ENCODE data around the gene ZNF653. TPM values are rescaled to one million over a fixed set of nuclear protein-coding genes. Genes with fewer than 3 reads are reported as not detected.
"Not testable (repeated sequence)": the region's sequence is repeated elsewhere in the genome, so short reads cannot be mapped to it uniquely, and the experiment has no call there.

Gene ZNF653
- total and polyA plus RNA-seq, 2 donors (not counting 1 experiment from before 2014, with no cell fraction given), result 24.2 to 26.2 TPM

DNA sequence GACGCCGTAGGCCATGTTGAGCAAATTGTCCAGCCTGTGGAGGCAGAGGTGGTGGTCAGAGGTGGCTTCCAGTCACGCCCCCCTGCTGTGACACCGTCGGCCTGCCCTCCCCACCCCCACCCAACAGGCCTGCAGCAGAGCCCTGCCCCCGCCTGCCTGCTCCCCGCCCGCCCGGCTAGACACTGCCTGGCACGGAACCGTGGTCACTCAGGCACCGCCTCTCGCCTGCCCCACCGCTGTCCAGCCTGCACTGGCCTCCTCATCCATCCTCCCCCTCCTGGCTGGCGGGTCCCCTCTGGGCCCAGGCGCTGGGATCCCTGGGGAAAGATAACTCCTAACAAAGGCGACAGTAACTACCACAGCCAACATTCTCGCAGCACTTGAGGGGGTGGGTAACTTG, 48.5 kb downstream of the ZNF653 start:
- Histone ChIP-seq H3K27me3 (replicated peaks in 1 of 4; ENCODE audit: control extremely low read depth in 1 of 4, control insufficient read depth in 3 of 4, insufficient read depth in 4 of 4, low read length in 3 of 4) (peaks cover 0 to 11% (median 0%) of the 10 kb centered on the region in 4 experiments), H4K20me1 (ENCODE audit: control insufficient read depth, insufficient read depth, low read length, poor library complexity, severe bottlenecking) (no peaks in the 10 kb centered on the region), H3K9me3 (ENCODE audit: control extremely low read depth in 1 of 3, control insufficient read depth in 2 of 3, insufficient read depth in 1 of 3, low read length in 2 of 3) (peaks cover 0 to 4% (median 0%) of the 10 kb centered on the region in 3 donors), H3K27ac (ENCODE audit: low read length in 2 of 2) (no peak overlapping the region), H2AFZ (ENCODE audit: insufficient read depth, low read depth, low read length, poor library complexity, severe bottlenecking) (no peak overlapping the region), H3K36me3 (replicated peaks in 1 of 2; ENCODE audit: control extremely low read depth in 1 of 2, control insufficient read depth in 1 of 2, extremely low read depth in 1 of 2, insufficient read depth in 2 of 2, low read length in 1 of 2) (no peaks in the 10 kb centered on the region), H3K4me3 (ENCODE audit: control extremely low read depth in 1 of 5, extremely low read depth in 1 of 5, insufficient read depth in 1 of 5, low read depth in 2 of 5, low read length in 4 of 5) (no peak overlapping the region), H3K4me1 (ENCODE audit: control insufficient read depth in 2 of 2, insufficient read depth in 2 of 2, low read length in 2 of 2) (peaks cover 0 to 3% of the 10 kb centered on the region in 2 donors), H3K9ac (ENCODE audit: low read length) (no peak overlapping the region), H3K79me2 (ENCODE audit: control insufficient read depth, insufficient read depth, low read length) (no peaks in the 10 kb centered on the region), H3K4me2 (replicated peaks; ENCODE audit: low read depth, low read length, poor library complexity, severe bottlenecking) (no peak overlapping the region)
- no peaks in the 10 kb centered on the region for H3K9me3 Mint-ChIP-seq (ENCODE audit: insufficient read depth)
- 48% methylated on average over 6 of the region's 18 CpGs for WGBS (ENCODE audit: insufficient coverage)
- TF ChIP-seq, protein P1, sequence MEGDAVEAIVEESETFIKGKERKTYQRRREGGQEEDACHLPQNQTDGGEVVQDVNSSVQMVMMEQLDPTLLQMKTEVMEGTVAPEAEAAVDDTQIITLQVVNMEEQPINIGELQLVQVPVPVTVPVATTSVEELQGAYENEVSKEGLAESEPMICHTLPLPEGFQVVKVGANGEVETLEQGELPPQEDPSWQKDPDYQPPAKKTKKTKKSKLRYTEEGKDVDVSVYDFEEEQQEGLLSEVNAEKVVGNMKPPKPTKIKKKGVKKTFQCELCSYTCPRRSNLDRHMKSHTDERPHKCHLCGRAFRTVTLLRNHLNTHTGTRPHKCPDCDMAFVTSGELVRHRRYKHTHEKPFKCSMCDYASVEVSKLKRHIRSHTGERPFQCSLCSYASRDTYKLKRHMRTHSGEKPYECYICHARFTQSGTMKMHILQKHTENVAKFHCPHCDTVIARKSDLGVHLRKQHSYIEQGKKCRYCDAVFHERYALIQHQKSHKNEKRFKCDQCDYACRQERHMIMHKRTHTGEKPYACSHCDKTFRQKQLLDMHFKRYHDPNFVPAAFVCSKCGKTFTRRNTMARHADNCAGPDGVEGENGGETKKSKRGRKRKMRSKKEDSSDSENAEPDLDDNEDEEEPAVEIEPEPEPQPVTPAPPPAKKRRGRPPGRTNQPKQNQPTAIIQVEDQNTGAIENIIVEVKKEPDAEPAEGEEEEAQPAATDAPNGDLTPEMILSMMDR (IDR thresholded peaks at IDR 0.05), result no peak
- no peak for TF ChIP-seq EZH2 (IDR thresholded peaks at IDR 0.05; ENCODE audit: borderline replicate concordance, insufficient read depth, low read depth, low read length, poor library complexity, severe bottlenecking)
- ATAC-seq (ENCODE audit: low read depth) (no peak), DNase-seq (peak; percentile 4)
- ChIA-PET POLR2A (no interaction called here), CTCF (interaction anchor here (0.6 to 0.9 kb wide), 2 partner anchors 35 to 46 kb away, joined by 3 read pairs; no protein-coding TSS in a partner anchor)
- H3K4me1 Mint-ChIP-seq, result peaks cover 8% of the 10 kb centered on the region
- H3K27ac Mint-ChIP-seq, result no peak overlapping the region
- H3K4me3 Mint-ChIP-seq, result no peak overlapping the region
- intact Hi-C loops (cut with micrococcal nuclease), result no loop called here
- H3K27me3 Mint-ChIP-seq, result no peaks in the 10 kb centered on the region

DNA sequence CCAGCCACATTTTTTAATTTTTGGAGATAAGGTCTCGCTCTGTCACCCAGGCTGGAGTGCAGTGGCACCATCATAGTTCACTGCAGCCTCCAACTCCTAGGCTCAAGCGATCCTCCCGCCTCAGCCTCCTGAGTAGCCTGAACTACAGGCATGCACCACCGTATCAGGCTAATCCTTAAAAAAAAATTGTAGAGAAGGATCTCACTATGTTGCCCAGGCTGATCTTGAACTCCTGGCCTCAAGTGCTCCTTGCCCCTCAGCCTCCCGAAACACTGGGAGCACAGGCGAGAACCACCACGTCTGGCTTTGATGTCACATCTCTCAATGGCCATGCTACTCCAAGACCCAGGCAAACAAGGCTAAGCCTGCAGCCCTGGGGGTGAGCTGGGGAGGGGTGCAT, 49.0 kb downstream of the ZNF653 start:
- intact Hi-C loops (cut with micrococcal nuclease), result no loop called here
- H3K27me3 Mint-ChIP-seq, result no peaks in the 10 kb centered on the region
- Histone ChIP-seq H3K4me3 (ENCODE audit: control extremely low read depth in 1 of 5, extremely low read depth in 1 of 5, insufficient read depth in 1 of 5, low read depth in 2 of 5, low read length in 4 of 5) (no peak overlapping the region), H3K9me3 (ENCODE audit: control extremely low read depth in 1 of 3, control insufficient read depth in 2 of 3, insufficient read depth in 1 of 3, low read length in 2 of 3) (peaks cover 0 to 4% (median 0%) of the 10 kb centered on the region in 3 donors), H3K79me2 (ENCODE audit: control insufficient read depth, insufficient read depth, low read length) (no peaks in the 10 kb centered on the region), H3K27ac (ENCODE audit: low read length in 2 of 2) (no peak overlapping the region), H3K27me3 (replicated peaks in 1 of 4; ENCODE audit: control extremely low read depth in 1 of 4, control insufficient read depth in 3 of 4, insufficient read depth in 4 of 4, low read length in 3 of 4) (peaks cover 0 to 11% (median 0%) of the 10 kb centered on the region in 4 experiments), H3K9ac (ENCODE audit: low read length) (no peak overlapping the region), H3K4me2 (replicated peaks; ENCODE audit: low read depth, low read length, poor library complexity, severe bottlenecking) (no peak overlapping the region), H3K4me1 (ENCODE audit: control insufficient read depth in 2 of 2, insufficient read depth in 2 of 2, low read length in 2 of 2) (peaks cover 0 to 5% of the 10 kb centered on the region in 2 donors), H2AFZ (ENCODE audit: insufficient read depth, low read depth, low read length, poor library complexity, severe bottlenecking) (no peak overlapping the region), H3K36me3 (replicated peaks in 1 of 2; ENCODE audit: control extremely low read depth in 1 of 2, control insufficient read depth in 1 of 2, extremely low read depth in 1 of 2, insufficient read depth in 2 of 2, low read length in 1 of 2) (no peaks in the 10 kb centered on the region), H4K20me1 (ENCODE audit: control insufficient read depth, insufficient read depth, low read length, poor library complexity, severe bottlenecking) (no peaks in the 10 kb centered on the region)
- H3K9me3 Mint-ChIP-seq (ENCODE audit: insufficient read depth), result no peaks in the 10 kb centered on the region
- no peak overlapping the region for H3K27ac Mint-ChIP-seq
- POLR2A ChIA-PET, result interaction anchor here (0.6 kb wide), 1 partner anchor 1216 kb away, joined by 6 read pairs; no protein-coding TSS in a partner anchor
- TF ChIP-seq, protein P1 (IDR thresholded peaks at IDR 0.05), result no peak
- no peak for TF ChIP-seq EZH2 (IDR thresholded peaks at IDR 0.05; ENCODE audit: borderline replicate concordance, insufficient read depth, low read depth, low read length, poor library complexity, severe bottlenecking)
- H3K4me3 Mint-ChIP-seq, result no peak overlapping the region
- H3K4me1 Mint-ChIP-seq, result peaks cover 8% of the 10 kb centered on the region
- CTCF ChIA-PET, result interaction anchor here (0.9 kb wide), 1 partner anchor 35 kb away, joined by 3 read pairs; no protein-coding TSS in a partner anchor
- ATAC-seq (ENCODE audit: low read depth) (no peak), DNase-seq (no peak)
- 98% methylated on average over 4 of the region's 7 CpGs for WGBS (ENCODE audit: insufficient coverage)

DNA sequence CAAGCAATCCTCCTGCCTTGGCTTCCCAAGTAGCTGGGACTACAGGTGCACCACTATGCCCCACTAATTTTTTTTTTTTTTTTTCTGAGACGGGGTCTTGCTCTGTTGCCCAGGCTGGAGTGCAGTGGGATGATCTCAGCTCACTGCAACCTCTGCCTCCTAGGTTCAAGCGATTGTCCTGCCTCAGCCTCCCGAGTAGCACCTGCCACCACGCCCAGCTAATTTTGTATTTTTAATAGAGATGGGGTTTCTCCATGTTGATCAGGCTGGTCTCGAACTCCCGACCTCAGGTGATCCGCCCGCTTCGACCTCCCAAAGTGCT, 50.4 kb downstream of the ZNF653 start:
- CTCF ChIA-PET, result interaction anchor here (0.7 kb wide), 2 partner anchors 156 to 566 kb away, joined by 3 read pairs; no protein-coding TSS in a partner anchor

More for the DNA sequence above, 50.4 kb downstream of the ZNF653 start:
- H3K4me1 Mint-ChIP-seq; H3K9me3 Mint-ChIP-seq (ENCODE audit: insufficient read depth); H3K4me3 Mint-ChIP-seq; H3K36me3 ChIP-seq (replicated peaks in 1 of 2; ENCODE audit: control extremely low read depth in 1 of 2, control insufficient read depth in 1 of 2, extremely low read depth in 1 of 2, insufficient read depth in 2 of 2, low read length in 1 of 2); H3K4me2 ChIP-seq (replicated peaks; ENCODE audit: low read depth, low read length, poor library complexity, severe bottlenecking); ATAC-seq (ENCODE audit: low read depth); H4K20me1 ChIP-seq (ENCODE audit: control insufficient read depth, insufficient read depth, low read length, poor library complexity, severe bottlenecking); H3K27ac ChIP-seq (ENCODE audit: low read length in 2 of 2); H3K9me3 ChIP-seq (ENCODE audit: control extremely low read depth in 1 of 3, control insufficient read depth in 2 of 3, insufficient read depth in 1 of 3, low read length in 2 of 3); H3K27me3 Mint-ChIP-seq; H2AFZ ChIP-seq (ENCODE audit: insufficient read depth, low read depth, low read length, poor library complexity, severe bottlenecking); H3K27ac Mint-ChIP-seq; H3K9ac ChIP-seq (ENCODE audit: low read length); H3K79me2 ChIP-seq (ENCODE audit: control insufficient read depth, insufficient read depth, low read length); DNase-seq; POLR2A ChIA-PET; H3K4me3 ChIP-seq (ENCODE audit: control extremely low read depth in 1 of 5, extremely low read depth in 1 of 5, insufficient read depth in 1 of 5, low read depth in 2 of 5, low read length in 4 of 5); H3K4me1 ChIP-seq (ENCODE audit: control insufficient read depth in 2 of 2, insufficient read depth in 2 of 2, low read length in 2 of 2); H3K27me3 ChIP-seq (replicated peaks in 1 of 4; ENCODE audit: control extremely low read depth in 1 of 4, control insufficient read depth in 3 of 4, insufficient read depth in 4 of 4, low read length in 3 of 4); intact Hi-C loops (cut with micrococcal nuclease): not testable (repeated sequence)
- 92% methylated on average over 4 of the region's 9 CpGs for WGBS (ENCODE audit: insufficient coverage)
